ENCODE measurements around the gene COPB2.

The COPB2 gene

DNA sequence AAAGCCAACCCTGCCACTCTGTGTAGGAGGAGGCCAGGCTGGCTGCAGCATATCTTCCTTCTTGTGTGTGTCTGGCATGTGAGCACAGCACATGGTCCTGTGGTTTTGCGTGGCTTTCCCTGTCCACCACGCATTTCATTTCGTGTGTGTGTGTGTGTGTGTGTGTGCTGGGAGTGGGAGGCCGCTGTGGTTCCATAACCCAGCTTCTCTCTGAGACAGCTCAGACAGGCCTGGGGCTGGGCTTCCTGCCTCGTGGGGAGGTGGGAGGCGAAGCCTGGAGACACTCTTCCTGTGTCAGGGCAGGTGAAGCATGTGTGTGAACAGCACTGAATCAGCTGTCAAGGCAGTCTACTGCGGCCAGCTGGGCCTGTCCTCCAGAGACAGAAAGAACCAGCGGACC is 61.6 kb downstream of the COPB2 start:
- no peak for DNase-seq (ENCODE audit: low spot score)

DNA sequence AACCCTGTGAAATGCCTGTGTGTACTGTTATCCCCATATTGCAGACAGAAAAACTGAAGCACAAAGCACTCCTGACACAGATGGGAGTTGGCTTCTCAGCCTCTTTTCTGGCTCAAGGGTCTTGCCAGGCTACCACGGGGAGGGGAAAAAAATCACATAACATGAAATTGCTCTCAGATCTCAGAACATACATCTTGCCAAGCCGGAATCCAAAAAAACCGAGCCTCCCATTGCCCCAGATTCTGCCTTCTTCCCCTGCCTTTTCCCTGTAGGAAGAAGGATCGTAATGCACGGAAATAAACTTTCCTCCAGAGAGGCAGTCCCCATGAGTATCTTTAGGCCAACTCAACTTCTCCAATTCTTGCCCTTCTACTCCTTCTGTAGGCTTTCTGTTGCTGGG is 62.2 kb downstream of the COPB2 start:
- no peak for DNase-seq (ENCODE audit: low spot score)

DNA sequence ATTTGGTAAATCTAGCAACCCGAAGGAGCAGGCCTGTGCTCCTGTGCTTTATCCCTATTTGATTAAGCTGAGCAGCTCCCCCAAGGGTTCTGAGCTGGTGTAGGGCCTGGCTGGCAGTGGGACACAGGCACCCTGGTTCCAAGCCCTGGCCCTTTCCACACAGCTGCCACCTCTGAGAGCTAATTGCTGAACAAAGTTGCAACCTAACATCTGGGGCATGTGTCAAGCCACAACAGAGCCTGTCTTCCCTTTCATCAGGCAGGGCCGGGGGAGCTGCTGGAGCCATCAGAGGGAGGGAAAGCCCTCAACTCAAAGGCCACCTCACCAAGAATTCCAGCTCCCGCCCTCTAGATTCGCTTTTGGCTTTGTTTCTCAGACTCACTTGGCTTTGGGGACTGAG is 62.7 kb downstream of the COPB2 start:
- DNase-seq (ENCODE audit: low spot score), result no peak

DNA sequence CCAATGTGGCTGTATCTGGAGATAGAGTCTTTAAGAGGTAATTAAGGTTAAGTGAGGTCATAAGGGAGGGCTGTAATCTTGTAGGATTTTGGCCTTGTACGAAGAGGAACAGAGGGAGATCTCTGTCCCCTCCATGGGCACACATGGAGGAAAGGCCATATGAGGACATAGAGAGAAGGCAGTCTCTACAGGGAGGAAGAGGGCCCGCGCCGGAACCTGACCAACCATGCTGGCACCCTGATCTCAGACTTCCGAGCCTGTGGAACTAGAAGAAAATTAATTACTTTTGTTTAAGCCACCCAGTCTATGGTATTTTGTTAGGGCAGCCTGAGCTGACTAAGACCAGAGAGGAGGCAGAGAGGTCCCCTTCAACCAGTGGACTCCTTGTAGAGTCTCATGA is 63.3 kb downstream of the COPB2 start:
- DNase-seq (ENCODE audit: low spot score), result no peak

DNA sequence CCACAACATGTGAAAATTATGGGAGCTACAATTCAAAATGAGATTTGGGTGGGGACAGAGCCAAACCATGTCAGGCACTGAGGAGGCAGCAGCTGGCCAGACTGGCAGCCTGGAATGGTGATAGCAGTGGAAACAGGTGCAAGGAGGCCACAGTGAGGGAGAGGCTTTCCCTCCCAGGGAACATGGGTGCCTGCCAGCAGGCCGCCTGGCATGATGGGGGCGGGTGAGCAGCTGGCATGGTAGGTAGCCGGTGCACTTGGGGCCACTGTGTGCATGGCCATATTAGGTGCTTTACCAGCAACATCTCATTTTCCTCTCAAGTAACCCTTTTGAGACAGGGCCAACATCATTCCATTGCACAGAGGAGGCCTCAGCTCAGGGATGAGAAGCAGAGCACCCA is 63.9 kb downstream of the COPB2 start:
- no peak for DNase-seq (ENCODE audit: low spot score)

DNA sequence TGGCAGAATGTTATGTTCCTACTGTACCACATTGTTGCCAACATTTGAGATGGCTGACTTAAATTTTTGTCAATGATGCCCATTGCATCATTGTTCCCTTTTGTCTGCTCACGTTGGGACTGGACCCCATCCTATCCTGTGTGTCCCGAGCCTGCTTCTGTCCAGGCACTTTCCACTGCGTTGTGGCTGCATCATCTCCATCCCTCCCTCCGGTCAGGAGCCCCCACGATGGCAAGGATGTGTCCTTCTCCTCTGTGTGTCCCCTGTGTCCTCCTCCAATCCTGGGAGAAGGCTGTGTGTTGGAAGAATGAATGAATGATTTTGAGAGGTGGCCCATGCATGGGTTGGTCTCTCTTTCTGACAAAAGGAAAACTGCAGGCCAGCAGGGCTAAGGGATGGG is 65.0 kb downstream of the COPB2 start:
- no peak for DNase-seq (ENCODE audit: low spot score)

DNA sequence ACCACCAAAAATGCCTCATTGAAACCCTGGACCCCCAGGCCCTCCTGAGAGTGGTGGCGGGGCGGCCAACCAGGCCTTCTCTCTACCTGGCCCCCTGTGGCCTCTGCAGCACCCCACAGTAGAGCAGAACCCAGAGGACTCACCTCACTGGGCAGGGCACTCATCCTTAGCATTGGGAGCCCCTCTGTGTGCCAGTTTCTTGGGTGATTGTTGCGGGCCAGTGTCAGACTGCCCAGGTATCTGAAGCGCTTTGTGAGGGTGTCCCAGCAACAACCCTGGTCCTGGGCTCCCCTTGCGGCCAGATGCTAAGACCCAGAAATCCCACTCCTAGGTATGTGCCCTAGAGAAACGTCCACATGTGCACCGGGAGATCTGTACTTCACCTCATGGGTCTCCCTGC is 66.3 kb downstream of the COPB2 start:
- DNase-seq (ENCODE audit: low spot score), result no peak

DNA sequence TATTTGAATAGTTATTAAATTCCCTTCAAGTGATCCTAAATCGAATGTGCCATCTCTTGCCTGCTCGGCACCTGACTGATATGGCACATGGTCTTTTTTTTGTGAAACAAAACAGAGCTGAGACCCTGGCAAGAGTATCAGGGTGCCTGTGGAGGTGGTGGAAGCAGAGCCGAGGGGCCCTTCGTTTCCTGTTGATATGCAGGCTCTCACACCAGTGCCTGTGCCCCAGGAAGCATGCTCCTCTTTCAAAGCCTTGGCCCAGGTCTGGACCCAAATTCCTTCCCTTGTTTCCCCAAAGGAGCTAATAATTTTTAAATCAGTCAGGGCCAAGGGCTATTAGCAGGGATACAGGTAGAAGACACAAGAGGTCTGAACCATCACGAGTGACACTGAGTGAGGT is 67.1 kb downstream of the COPB2 start:
- no peak for DNase-seq (ENCODE audit: low spot score)

DNA sequence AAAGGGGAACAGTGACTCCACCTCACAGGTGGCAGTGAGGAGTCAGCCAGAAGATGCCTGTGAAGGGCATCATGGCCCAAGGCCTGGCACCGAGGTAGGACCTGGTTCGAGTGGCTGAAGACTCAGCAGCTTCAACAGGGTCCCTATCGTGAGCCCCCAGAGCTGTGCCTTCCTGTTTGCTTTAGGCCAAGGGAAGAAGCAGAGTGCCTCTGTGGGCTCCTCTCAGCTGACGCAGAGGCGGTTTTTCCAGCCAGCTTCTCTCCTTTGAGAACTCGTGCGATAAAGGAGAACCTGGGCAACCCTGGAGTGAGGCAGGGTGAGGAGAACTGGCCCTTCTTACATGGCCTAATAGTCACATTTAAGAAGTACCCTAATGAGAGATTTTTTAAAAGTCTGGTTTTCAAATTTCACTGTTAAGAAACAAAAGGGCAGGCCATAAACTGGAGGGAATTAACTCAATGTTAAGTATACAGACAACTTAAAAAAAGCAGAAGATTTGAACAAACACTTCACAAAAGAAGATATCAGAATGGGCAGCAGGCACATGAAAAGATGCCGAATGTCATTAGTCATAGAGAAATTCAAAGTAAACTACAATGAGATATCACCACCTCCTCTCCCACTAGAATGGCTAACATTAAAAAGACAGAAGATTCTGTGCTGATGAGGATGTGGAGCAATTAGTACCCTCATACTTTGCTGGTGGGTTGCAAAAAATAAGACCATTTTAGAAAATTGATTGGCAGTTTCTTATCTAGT is 68.7 kb downstream of the COPB2 start:
- no peak for DNase-seq (ENCODE audit: low spot score)

DNA sequence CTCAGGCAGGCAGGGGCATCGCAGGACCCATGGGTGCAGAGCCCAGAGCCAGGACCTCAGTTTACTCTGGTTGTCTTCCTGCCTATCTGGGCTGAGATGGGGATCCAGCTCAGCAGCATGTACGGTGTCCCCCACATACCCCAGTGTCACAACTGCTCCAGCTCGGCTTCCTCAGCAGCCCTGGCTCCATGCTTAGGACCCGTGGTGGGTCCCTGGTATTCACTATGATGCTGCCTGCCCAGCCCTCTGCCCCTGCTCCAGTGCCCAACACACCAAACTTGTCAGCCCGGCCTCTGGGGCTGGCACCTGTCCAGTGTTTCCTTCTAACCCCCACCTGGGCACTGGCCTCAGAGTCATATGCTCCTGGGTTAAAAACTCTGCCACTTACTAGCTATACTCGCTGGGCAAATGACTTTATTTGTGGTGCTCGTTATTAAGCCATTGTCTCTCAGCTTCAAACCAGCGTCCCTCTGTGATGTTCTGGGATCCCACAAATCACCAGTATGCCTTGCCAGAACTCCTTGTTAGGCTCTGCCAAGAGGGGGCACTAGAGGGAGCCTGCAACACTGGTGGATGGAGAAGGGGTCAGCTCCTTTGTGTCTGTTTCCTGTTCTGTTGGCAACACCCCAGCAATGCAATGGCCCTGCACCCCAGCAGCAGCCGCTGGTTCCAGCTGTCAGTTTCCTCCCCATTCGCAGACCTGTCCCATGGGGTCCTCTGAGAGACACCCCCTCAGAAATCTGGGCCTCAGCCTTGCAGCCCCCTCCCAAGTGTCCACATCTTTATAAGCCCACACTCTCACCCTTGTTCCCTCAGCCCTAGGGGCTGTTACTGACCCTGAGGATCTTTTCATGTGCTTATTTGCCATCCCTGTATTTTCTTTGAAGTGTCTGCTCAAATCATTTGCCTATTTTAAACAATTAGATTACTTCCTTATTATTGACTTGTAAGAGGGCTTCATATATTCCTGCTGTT is 69.7 kb downstream of the COPB2 start:
- peak; percentile 44 for DNase-seq (ENCODE audit: low spot score)

DNA sequence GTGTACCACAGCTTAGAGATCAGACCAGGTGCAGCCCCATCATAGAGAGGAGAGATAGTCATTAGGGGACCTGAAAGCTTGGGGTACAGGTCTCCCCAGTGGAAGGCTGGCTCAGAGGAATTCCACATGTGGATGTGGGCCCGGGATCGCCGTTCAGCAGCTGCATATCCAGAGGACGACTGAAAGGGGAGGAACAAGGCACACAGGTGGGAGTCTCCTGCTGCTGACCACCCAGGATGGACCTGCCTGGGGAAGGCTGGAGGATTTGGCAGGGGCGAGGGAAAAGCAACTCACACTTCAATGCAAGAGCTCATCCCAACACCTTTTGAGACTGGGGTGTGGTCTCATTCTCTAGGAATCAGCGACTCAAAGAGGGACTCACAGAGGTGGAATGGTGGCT is 70.6 kb downstream of the COPB2 start:
- DNase-seq (ENCODE audit: low spot score), result no peak

DNA sequence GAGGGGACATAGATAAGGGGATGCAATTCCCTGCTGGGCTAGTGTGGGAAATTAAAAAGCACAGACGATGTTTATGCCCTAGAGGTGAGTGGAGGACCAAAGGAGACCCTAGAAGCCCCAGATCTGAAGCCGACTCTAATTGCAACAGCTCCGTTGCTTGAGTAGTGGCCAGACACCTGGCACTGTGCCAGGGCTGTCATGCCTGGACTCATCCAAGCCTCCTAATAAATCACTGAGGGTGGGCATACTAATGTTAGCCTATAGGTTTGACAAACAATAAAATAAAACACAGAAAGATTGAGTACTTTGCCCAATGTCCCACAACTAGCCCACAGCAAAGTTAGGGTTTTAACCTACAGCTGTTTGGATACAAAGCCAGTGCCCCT is 71.0 kb downstream of the COPB2 start:
- DNase-seq (ENCODE audit: low spot score), result no peak

DNA sequence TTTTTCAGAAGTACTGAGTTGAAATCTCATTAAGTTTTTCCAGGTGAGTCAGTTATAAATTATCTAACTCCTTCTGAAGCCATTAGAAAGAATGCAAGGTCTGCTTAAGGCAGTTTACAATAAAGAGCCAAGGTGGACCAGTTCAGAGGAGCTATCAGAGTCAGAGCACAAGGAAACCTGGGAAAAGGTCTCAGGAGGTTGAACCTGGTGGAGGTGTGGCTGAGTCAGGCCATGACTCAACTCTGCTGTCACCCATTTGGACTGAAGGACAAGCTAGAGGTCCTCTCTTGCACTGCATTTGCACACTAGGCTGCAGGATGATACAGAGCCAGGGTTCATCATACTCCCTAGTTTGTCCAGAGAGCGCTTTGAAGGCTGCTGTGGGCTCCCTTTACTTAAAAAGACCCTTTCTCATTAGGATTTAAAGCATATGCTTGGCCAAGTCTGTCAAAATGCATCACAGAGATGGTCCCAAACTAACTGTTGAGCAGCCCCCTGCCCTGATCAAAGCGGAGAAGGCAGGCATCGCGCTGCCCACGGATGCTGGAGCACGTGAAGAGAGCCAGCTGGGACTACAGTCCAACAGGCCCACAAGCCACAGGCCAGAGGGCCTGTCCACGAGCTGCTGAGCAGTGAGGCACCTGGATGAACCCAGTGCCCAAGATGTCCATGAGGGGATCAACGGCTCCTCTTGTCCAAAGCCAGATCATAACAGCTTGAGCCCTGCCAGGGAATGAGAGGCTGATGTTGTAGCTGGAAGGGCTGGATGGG is 71.6 kb downstream of the COPB2 start:
- no peak for DNase-seq (ENCODE audit: low spot score)

DNA sequence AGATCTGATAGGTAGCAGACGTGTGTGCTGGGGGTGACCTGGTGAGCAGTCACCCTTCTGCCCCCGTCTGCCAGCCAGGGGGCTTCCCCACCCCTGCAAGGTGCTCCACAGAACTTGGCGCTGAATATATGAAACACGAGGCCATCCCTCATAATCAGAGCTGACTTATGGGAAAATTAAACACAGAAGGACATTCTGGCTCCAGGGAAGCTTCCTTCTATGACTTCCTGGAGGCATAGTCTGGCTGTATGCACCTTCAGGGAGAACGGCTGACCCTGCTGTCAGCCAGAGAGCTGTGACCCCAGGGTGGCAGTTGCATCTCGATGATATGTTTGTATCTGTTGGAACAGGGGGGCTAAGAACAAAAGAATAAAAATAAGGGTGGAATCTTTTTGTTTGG is 72.2 kb downstream of the COPB2 start:
- DNase-seq (ENCODE audit: low spot score), result no peak

DNA sequence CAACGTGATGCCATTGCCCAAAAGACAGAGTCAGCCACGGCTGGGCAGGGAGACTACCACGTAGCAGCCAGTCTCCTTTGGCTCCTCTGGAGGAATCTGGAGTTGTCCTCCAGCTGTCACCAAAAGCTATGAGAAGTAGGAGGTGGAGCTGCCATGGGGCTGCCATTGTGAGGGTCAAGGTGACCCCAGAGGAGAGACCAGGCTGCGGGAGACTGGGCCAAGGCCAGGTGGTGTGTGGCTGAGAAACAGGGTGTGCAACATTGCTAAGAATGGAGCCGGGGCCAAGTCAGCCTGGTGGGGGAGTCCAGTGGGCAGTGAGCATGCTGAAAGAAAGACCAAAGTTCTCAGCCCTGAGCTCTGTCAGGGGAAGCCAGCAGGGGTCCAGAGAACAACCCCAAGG is 75.5 kb downstream of the COPB2 start:
- DNase-seq (ENCODE audit: low spot score), result no peak

DNA sequence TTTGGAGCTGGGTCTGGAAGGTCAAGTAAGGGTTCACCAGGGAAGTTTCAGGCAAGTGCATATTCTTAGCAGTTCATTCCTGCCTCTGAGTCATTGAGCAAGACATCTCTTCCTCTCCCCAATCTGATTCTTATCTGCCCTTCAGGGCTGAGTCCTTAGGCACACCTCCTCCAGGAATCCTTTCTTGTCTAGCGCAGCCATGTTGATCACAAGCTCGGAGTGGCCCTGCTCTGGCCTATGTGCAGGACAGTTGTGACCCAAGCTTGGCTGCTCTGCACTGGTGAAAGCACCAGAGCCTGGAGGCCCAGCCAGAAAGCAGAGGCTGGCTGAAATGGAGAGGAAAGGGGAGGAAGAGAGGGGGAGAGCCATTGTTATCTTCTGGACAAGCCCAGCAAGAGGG is 76.5 kb downstream of the COPB2 start:
- DNase-seq (ENCODE audit: low spot score), result no peak

DNA sequence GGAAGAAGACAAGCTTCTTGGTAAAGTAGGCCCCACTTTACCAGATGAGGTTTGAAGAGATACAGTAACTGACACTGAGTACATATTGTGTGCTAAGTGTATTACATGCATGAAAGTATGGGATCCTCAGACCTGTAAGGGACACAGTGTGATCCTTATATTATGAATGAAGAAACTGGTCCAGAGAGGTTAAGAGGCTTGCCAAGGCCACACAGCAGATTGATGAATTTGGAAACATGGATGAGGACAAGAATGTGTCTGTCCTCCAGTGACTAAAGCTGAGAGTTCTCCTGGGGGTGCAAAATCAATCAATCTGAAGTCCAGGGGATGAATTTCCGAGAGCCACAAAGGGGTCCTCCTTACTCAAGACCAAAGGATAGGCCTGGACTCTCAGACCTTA is 77.0 kb downstream of the COPB2 start:
- no peak for DNase-seq (ENCODE audit: low spot score)

DNA sequence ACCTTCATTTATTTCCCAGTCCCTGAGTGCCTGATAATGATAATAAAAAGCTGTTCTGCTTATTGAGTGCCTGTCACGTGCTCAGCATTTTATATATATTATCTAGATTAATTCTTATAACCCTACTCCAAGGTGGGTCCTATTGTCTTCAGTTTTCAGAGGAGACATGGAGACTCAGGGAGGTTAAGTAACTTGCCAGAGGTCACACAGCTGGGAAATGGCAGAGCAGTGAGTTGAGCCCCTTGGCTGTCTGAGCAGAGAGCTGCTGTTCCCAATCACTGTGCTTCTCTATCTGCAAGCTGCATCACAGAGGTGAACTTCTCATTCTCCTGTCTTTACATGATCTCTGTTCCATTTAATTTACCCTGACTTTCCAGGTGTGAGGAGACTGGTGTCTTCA is 77.9 kb downstream of the COPB2 start:
- no peak for DNase-seq (ENCODE audit: low spot score)

DNA sequence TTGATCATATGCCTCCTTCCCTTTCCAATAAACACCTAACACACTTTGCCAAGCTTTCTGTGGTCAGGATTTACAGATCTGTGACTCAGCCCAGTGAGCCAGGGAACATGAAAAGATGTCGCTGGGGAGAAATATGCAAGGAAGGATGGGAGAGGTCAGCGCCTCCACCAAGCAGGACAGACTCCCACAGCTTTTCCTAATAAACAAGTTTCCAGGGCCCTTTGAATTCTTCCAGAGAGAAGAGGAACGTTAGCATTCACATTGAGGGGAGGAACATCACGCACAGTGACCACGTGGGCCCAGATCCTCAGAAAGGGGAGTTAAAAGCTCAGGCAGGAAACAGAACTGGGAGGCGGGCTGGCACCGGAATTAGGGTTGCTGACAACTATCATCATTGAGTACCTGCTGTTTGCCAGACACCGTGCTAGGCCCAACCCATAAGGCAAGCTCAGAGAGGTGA is 78.9 kb downstream of the COPB2 start:
- DNase-seq (ENCODE audit: low spot score), result no peak

DNA sequence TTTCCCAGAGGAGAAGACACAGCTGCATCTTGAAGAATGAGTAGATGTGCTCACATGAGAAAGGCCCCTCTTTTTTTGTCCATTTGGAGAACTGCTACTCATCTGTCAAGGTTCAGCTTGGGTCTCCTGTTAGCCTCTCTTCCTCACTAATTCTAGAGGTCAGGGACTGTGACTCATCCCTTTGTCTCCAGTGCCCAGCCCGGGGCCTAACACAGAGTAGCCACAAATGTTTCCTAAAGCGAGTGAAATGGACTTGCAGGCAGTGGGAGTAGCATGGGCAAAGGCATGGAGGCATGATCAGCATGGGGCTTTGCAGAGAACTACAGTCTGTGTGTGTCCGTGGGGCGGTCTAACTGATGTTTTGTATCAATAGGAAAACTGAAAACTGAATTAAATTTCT is 79.6 kb downstream of the COPB2 start:
- no peak for DNase-seq (ENCODE audit: low spot score)

DNA sequence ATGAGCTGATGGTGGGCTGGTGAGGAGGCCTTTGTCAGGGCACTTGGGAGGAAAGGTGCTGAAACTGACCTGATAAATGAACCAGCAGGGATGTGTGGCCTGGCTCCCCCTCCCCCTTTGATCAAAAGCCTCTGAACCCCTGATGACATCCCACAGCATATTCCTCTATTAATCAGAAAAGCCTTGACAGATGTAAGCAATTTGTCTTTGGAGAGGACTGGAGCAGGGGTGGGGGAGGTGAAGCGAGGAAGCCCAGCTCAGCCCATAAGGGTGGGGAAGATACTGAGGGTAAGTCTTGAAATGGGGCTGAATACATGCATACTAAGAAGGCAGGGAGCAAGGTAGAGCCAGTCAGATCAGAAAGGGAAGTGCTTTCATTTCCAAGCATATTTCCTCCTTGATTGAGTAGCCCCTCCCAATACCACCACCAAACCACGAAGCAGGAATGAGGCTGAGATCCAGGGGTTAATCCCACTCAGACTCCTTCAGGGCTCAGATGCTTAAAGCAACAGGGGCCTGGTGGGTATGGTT is 80.3 kb downstream of the COPB2 start:
- DNase-seq (ENCODE audit: low spot score), result no peak

DNA sequence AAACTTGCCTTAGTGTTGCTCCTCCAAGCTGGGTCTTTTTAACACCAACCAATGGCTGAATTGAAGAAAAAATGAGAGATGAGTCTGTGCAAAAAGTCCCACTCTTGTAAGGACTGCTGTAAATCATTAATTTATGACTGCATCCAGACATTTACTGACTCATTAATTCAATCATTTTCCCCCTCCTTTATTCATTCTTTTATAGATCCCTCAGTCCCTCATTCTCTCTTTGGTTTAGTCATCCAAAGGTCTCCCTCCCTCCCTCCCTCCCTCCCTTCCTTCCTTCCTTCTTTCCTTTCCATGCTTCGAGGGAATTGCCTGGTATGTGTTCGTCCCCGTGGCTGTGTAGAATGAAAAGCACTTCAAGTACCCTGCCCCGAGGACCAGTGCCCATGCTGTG is 80.9 kb downstream of the COPB2 start:
- DNase-seq (ENCODE audit: low spot score), result no peak

All from NAMALWA (cell line).